NCI-H345 treated with DMSO at 0.1 percent for 48 hours (cell line): ENCODE data around the gene TCF12.

ENCODE experiments used
- DNase-seq: peaks from one replicate; lab custom pipeline; 2025; ENCODE audit not compliant: unreplicated experiment; lab: John Stamatoyannopoulos, UW

The TCF12 gene

DNA sequence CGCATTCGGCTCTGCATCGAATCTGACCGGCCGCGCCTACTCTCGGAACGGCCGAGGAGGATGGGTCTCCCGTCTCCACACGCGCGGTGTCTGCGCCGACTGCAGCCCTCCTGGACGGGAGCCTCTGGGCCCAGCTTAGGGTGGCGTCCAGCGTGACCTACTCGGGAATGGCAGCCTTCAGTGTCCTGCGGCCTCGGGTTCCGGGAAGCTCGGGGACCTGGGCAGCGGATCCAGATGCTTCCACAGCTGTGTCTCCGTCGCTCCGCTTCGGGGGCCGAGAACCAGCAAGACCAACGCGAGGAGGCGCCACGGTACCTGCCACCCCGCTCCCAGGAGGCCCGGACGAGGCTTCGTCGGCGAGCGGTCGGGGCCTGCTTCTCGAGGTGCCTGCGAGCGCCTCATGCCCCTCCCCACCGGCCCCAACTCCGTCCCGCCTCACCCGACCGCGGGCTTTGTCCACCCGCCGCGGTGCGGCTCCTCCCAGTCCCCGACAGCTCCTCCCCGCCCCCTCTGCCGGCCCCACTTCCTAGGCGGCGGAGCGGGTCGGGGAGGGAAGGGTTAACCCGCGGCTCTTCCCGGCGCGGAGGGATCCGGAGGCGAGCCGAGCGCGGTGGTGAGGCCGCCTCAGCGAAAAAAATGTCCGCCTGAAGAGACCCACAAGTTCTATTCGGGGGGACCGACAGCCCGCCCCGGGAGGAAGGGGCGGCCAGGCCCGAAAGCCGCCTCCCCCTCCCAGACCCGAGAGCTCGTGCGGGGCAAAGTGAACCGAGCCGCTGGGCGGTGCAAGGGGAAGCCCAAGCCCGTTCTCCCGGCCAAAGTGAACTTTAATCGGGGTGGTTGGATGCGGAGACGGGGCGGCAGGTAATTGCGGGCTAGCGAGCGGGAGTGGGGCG is at the start of gene TCF12:
Gene TCF12, plus strand, starts transcription at position 599 of the 893 bp plus-strand sequence. CDS start 1,270 bp downstream, outside the sequence.
- peak; percentile 62 for DNase-seq

DNA sequence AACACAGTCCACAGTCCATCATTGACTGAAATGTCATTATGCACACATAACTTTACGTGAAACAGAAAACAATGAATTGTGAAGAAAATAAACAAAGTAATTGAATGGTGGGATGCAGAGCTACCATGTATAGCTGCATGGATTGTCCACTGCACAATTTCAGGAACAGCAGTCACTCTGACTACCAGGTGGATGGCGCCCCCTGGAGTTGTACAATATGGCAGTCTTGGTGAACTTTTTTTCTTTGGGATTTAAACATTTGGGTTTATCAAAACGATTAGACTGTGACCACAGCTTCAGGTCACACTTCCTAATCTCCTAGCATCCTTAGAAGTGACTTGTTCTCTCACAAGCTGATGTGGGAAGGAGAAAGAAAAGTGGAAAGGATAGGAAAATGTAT is 48.9 kb upstream of the TCF12 start:
- no peak for DNase-seq

DNA sequence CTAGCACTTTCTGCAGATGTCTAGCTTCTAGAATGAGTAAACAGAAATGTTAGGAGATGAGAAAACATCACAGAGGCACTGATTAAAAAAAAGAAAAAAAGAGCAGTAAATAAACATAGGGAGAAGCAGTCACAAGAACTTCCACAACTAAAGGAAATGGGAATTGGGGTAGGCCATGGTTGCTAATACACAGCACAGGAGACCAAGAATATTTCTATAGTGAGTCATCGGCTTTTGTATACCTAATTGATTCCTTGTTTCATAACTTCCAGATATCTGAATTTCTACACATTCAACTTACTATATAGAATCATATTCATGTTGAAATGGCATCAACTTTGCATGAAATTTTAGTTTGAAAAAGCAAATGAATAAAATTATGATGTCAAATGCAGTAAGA is 47.3 kb upstream of the TCF12 start:
- DNase-seq: no peak

DNA sequence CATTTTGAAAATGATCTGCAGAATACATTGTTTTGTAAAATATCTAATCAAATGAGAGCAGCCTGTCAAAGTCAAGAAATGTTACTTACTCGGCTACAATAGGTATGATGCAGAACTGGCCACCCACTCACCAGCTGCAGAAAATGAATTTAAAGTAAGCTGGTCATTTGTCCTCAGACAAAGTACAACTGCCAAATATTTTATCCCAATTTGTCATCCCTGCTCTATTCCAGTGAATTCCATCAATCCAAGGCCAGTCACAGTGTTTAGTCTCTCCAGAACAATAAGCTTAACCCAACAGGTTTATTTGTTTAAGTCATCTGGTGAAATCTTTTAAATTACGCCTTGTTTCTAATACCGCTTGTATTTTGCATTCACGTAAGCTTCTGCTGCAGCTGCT is 46.6 kb upstream of the TCF12 start:
- no peak for DNase-seq

DNA sequence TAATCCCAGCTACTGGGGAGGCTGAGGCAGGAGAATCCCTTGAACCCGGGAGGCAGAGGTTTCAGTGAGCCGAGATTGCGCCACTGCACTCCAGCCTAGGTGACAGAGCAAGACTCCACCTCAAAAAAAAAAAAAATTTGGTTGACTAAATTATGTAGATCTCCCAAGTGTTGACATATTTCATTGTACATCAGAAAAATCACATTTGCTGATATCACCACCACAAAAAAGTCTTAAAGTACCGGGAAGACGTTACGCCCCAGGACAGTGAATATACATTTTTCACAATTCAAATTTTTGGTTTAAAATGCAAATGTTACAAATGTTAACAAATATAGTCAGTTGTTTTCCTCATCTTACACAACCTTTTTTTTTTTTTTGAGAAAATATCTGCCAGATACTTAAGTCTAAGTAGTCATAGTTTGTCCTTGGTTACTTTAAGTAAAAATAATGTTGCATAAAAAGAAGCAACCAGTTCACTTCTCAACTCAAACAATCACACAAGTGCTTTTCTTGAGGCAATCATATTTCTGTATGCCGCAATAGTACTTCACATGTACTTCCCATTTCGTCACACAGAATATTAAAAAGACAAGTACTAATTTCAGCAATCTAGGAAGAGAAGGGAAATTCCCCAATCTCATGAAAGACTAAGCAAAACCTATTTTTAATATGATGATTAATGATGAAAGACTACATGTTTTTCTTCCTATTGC is 41.0 kb upstream of the TCF12 start:
- DNase-seq: no peak

DNA sequence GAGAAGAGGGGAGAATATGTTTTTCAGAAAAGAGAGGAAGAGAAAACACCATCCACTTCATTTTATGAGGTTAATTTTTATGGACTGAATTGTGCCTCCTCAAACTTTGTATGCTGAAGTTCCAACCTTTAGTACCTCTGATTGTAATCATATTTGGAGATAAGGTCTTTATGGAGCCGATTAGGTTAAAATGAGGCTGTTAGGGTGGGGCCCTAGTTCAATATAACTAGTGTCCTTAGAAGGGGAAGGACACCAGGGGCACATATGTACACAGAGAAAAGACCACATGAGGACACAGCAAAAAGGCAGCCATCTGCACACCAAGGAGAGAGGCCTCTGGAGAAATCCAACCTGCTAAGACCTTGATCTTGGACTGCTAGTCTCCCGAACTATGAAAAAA is 38.9 kb upstream of the TCF12 start:
- DNase-seq: no peak

DNA sequence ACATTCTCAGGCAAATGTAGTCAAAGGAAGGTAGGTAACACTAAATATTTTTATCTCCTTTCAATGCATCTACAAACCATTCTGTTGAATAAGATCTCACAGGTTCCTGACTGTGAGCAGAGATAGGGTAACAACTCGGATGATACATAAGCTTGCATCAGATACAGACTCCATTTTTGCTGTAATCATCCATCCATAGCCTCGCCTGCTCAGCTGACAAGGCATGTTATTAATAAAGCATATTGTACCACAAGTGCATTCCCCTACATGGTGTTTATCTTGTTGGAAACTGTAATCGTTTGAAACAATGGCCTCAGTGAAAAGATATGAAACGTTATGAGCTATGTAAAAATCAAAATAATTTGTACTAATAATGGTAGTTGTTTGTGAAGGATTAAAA is 35.4 kb upstream of the TCF12 start:
- no peak for DNase-seq

DNA sequence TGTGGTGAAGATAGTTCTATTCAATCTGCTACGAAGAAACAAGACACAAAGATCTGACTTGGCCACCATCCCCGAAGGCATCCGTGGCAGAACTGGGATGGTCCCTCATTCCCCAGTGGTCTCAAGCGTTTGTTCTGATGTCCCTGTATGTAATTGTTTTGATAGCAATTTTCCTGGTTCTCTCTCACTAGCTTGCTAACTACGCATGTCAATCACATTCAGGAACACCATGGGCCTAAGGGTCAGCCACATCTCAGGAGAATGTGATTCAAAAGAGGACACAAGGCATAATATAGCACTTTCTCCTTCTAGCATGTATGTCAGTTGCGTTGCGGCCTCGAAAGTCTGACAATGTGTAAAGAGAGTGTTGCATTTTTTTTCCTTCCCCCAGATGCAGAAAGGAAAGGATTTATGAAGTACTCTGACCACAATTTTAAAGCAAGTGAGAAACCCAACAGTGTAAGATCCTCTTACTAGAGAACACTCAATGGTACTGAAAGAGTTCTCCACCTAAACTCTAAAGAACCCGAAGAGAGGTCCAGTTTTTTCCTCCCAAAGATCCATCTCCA is 32.0 kb upstream of the TCF12 start:
- DNase-seq: no peak

DNA sequence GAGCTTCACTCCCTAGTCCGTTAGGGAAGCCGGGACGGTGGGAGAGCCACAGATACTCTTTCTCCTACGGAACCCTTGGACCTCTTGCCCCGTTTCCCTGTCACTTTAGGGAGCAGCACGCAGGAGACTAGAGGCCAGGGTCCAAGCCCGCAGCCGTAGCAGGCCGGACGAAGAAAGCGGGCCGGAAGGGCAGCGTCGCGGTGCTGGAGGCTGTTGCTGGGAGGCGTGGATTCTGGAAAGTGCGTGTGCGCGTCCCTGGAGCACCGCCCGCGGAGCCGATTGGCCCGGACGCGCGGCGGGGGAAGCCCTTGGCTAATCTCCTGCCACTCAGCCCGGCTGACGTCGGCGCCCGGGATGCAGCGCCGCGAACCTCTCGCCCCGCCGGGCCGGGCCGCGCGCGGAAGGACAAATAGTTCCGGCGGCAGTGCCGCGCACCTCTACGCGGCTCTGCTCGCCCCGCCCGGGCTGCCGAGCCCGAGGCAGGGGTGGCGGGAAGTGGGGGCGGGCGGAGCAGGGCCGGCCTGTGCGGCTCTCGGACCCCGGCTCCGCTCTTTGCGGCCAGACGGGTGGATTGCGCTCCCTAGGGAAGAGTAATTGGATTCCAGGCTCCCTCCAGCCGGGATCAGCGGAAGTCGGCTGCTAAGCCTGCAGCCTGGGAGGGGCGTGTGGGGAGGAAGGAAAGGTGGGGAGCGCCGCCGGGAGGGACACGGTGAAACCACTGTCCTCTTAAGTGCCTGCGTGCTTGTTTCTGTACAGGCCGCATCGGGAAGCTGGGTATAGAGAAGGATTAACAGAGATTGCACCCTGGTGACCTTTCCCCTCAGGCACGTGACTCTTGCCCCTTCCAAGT is 31.3 kb upstream of the TCF12 start:
- DNase-seq: peak; percentile 70

DNA sequence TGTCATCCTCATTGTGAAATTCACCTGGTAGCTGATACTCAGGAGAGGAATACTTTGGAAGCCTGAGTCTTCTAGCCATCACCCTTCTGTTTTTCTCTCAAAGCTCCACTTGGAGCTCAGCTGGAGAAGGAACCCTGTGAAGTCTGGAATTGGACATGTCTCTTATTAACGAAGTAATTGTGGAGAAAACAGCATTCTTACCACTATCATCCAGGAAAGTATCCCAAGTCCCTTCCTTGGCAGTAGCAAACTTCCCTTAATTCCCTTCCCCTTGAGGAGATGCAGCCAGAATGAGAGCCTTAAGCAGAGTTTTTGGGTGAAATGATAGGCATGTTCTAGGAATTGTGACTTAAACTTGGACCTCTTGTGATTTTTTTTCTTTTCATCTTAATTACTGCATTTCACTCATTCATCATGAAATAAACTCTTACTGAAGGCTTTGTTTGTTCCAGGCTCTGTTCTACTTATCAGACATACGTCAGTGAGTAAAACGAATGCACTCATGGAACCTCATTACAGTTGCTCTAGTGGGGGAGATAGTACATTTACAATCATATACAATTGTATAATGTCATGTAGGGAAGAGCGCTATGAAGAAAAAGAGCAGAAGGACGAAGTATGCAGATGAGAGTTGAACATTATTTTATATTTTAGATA is 30.5 kb upstream of the TCF12 start:
- DNase-seq: no peak

DNA sequence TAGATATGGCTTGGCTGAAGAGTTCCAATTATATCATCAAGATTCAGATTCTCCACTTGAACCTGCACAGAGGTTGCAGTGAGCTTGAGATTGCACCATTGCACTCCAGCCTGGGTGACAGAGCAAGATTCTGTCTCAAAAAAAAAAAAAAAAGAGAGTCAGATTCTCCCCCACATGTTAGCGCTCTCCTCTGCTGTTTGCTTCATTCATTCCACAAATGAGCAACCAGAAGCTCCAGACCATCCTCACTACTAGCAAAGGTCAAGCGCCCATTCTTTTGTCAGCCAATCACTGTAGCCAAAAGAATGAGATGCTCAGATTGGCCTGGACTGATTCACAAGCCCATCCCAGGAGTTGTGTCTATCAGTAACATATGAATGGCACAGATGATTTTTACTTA is 28.4 kb upstream of the TCF12 start:
- no peak for DNase-seq

DNA sequence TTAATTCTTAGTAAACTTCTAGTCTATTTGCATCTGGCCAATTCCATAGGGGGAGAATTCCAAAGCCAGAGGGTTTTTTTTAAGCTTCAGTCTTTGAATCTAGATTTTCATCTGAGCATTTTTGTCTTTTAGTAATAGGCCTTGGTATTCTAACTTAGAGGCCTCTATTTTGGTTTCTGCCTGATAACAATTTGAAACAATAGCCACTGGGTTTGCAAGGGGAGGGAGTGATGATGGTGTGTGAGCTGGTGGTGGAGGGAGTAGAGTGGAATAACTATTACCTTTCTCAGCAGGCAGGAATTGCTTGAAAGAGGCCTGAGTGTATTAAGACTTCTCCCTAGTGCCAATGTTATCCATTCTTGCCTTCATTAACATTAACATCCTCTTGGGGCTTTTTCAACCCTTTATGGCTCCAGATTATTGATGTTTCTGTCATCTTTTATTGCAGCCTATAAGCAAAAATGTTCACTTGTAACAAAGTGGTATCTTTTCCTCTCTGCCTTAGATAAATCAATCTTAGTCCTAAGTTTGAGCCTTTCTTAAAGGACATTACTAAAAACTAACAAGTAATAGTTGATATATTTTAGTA is 26.5 kb upstream of the TCF12 start:
- no peak for DNase-seq

DNA sequence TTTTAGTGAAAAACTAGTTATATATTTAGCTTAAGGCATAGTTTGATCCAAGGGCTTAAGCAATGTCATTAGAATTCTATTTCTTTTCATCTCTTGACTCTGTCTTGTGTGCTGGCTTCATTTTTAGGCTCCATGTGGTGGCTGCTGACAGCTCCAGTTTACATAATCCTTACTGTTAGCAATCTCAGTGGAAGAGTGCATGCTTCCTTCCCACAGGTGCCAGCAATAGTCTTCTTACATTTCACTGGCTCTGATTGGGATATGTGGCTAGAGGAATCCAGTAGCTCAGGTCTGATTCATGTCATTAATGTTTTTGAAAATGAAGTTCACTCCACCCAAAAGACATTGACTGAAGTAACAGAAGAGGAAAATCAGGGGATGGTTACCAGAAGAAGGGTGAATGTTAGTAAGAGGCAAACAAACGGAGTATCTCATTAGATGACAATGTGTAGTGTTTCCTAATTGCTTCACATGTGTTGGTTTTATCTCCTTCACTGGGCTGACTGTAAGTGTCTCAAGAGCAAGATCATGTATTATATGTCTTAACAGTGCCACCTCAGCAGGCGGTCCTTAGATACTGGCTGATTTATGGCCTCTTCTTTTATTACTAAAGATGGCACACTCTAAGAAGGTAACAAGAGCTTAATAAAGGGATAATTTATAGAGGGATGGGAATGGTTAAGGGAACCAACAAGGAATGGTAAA is 25.6 kb upstream of the TCF12 start:
- DNase-seq: no peak

DNA sequence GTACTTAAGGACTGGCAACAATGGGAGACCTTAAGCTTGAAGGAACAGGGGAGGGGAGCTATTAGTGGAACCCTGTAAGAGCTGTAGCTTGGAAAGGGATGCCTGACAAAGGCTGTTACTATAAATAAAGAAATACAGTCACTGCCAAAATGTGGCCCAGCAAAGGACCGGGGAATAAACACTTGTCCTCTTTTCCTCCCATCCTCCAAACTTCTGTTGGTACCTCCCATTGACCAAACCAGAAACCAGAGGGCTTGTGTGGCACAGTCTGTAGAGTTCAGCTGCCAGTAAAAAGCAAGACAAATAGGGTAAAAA is 25.1 kb upstream of the TCF12 start:
- no peak for DNase-seq

DNA sequence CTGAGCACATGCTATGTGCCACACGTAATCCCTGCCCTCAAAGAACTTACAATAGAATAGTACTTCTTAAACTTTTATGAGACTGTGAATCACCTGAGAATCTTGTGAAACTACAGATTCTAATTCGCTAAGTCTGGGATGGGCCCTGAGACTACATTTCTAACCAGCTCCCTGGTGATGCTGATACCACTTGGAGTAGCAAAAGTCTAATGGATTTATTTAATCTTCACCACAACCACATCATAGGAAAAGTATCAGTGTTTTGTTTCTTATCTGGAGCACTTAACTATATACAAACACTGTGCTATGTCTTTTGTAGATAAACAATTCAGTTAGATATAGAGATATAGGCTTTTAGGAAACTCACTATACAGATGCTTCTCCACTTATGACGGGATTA is 23.8 kb upstream of the TCF12 start:
- DNase-seq: no peak

DNA sequence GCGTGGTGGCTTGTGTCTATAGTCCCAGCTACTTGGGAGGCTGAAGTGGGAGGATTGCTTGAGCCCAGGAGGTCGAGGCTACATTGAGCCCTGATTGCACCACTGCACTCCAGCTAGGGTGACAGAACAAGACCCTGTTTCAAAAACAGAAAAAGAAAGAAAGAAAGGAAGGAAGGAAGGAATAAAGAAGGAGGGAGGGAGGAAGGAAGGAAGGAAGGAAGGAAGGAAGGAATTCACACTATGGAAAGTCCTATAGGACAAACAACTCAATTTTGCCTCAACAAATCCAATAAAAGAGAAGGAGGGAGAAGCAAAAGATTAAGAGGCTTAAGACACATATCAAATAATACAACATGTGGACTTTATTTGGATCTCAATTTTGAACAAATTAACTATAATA is 16.5 kb upstream of the TCF12 start:
- DNase-seq: no peak

DNA sequence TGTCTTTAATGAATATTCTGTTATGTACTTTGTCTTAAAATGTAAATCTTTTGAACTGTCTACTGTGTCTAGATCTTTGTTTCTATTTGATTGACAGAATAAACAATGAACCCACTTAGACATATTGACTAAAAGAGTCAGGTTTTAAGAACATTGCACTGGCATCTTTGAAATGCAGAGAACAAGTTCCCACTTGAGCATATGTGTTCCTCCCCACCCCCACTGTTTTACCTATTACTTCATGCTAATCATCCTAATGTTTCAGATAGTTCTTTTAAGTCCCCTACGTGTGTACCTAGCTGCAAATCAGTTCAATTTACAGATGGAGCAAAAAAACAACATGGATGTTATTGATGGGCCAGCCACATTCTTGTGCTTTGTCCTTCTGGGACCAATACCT is 11.7 kb upstream of the TCF12 start:
- DNase-seq: no peak

DNA sequence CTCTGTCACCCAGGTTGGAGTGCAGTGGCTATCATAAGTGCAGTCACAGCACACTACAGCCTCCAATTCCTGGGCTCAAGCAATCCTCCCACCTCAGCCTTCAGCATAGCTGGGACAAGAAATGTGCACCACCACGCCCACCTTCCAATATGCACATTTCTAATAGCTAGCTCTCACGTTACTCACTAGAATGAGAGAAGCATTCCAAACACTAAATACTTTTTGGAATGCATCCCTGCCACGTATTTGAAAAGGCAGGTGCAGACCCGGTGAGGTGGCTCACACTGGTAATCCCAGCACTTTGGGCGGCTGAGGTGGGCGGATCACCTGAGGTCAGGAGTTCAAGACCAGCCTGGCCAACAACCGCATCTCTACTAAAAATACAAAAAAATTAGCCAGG is 7.6 kb upstream of the TCF12 start:
- no peak for DNase-seq

DNA sequence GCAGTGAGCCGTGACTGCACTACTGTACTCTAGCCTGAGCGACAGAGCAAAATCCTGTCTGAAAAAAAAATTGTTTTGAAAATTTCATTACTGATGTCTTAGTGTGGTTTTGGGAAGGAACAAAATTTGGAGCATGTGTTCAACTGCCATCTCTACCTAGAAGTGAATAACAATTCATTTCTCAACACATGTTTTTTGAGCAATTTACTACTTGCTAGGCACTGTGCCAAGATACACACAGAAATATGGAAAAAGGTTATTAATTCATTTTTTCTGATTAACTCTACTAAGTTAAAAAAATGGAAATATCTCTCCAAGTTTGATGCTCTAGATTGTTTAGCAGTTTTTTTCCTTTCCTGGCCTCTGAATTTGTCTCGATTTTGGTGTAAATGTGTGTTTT is 5.2 kb upstream of the TCF12 start:
- no peak for DNase-seq

DNA sequence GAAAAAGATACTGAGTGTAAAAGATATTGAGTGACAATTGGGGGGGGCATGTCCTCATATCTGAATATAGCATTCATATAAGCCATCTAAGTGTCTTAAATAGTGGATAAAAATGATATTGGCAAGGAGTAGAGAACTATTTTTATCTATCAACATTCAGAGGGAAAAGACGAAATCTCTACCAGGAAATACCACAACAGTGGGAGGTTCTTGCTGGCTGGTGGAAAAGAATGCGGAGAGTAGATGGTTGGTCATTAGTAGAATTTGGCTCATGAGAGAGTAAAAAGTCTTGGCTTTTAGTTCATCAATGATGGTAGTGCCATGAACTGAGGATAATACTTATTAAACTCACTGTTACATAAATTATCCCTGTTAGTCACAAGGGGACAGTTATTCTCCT is 4.8 kb upstream of the TCF12 start:
- no peak for DNase-seq
